HG03108 (cell line): Measurements from ENCODE around the gene ATP2B3.

Source experiments
- ATAC-seq: cut with Tn5 transposase; IDR thresholded peaks from one replicate; pipeline ENCODE4 v1.9.1; 2021; ENCODE audit warnings: moderate library complexity; ENCODE audit not compliant: unreplicated experiment

The ATP2B3 gene

GRCh38 chrX:153517423-153517822 lies at the start of gene ATP2B3:
Gene ATP2B3 (plus strand): TSS chrX:153517642. CDS start chrX:153536248, 18,606 bp downstream.
- ATAC-seq: no peak

- no peak for ATAC-seq
Measured at GRCh38 chrX:153468008-153468580, 49.3 kb upstream of the ATP2B3 start.

- ATAC-seq: peak; percentile 37
Measured at GRCh38 chrX:153469811-153470410, 47.5 kb upstream of the ATP2B3 start.

- ATAC-seq: peak; percentile 81
Measured at GRCh38 chrX:153470411-153471363, 46.8 kb upstream of the ATP2B3 start, which contains the start of gene HAUS7. Gene HAUS7 (minus strand): TSS chrX:153470576. CDS start chrX:153470557, 19 bp downstream.

GRCh38 chrX:153471663-153472280 lies 45.7 kb upstream of the ATP2B3 start:
- no peak for ATAC-seq

GRCh38 chrX:153473126-153473525 lies 44.3 kb upstream of the ATP2B3 start:
- ATAC-seq: no peak

GRCh38 chrX:153474266-153474665 lies 43.2 kb upstream of the ATP2B3 start:
- ATAC-seq: no peak

GRCh38 chrX:153474718-153475117 lies 42.7 kb upstream of the ATP2B3 start:
- ATAC-seq: no peak

GRCh38 chrX:153475271-153475670 lies 42.2 kb upstream of the ATP2B3 start:
- no peak for ATAC-seq

GRCh38 chrX:153475751-153476281 lies 41.6 kb upstream of the ATP2B3 start:
- no peak for ATAC-seq

- no peak for ATAC-seq
Measured at GRCh38 chrX:153476666-153477363, 40.6 kb upstream of the ATP2B3 start.

- no peak for ATAC-seq
Measured at GRCh38 chrX:153477364-153477857, 40.0 kb upstream of the ATP2B3 start.

- no peak for ATAC-seq
Measured at GRCh38 chrX:153477901-153478300, 39.5 kb upstream of the ATP2B3 start.

GRCh38 chrX:153478746-153479145 lies 38.7 kb upstream of the ATP2B3 start:
- ATAC-seq: no peak

- no peak for ATAC-seq
Measured at GRCh38 chrX:153481043-153481442, 36.4 kb upstream of the ATP2B3 start.

GRCh38 chrX:153482376-153483015 lies 34.9 kb upstream of the ATP2B3 start:
- no peak for ATAC-seq

GRCh38 chrX:153485396-153486080 lies 31.9 kb upstream of the ATP2B3 start:
- ATAC-seq: no peak

GRCh38 chrX:153486171-153486570 lies 31.3 kb upstream of the ATP2B3 start:
- no peak for ATAC-seq

GRCh38 chrX:153487590-153488071 lies 29.8 kb upstream of the ATP2B3 start:
- no peak for ATAC-seq
